IMR-90 (cell line): ENCODE measurements around the gene SNX5. TPM values are rescaled to one million over a fixed set of nuclear protein-coding genes. Genes with fewer than 3 reads are reported as not detected.
A peak's percentile ranks its signal among the peaks of the same experiment; 100 is the strongest.

ENCODE experiments used
- ATAC-seq: fragments of 200-7000 bp; cut with Tn5 transposase; 2 replicates; pipeline ENCODE4 v1.9.1; 2020; ENCODE audit warnings: low read depth, mild to moderate bottlenecking, moderate library complexity
- BruUV-seq: library from RNA; stranded (reverse); fragments of 400-500 nt; replicated peaks from 2 replicates; lab custom pipeline; 2021; lab: Mats Ljungman, UMichigan
- CTCF ChIA-PET: fragments of 300-600 bp; formaldehyde crosslinking; extraction: SDS; loops from one replicate; lab custom pipeline; 2021; ENCODE audit warnings: antibody characterized with exemption; lab: Yijun Ruan, JAX
- POLR2A ChIA-PET: fragments of 300-600 bp; sonication (Branson Sonifier 250); formaldehyde crosslinking; loops from one replicate; lab custom pipeline; 2022; ENCODE audit warnings: antibody characterized with exemption; ENCODE audit not compliant: unreplicated experiment; lab: Charles Lee
- DNase-seq: peaks from one replicate; pipeline ENCODE4 v3.0.0; 2013
- H2AFZ ChIP-seq: replicated peaks from 2 replicates; pipeline ENCODE3; 2013; ENCODE audit warnings: low read length, mild to moderate bottlenecking; ENCODE audit not compliant: poor library complexity
- H2AK5ac ChIP-seq: 2 replicates; pipeline ENCODE4 v1.6.1; 2013; ENCODE audit warnings: low read depth, low read length, inconsistent platforms
- H2AK9ac ChIP-seq: replicated peaks from 2 replicates; pipeline ENCODE3; 2013; ENCODE audit warnings: mild to moderate bottlenecking, low read depth, low read length, moderate library complexity; ENCODE audit not compliant: poor library complexity
- H2BK120ac ChIP-seq: 2 replicates; pipeline ENCODE4 v1.6.1; 2013; ENCODE audit warnings: low read depth, low read length, inconsistent platforms
- H2BK15ac ChIP-seq: 3 replicates; pipeline ENCODE4 v1.6.1; 2013; ENCODE audit warnings: low read depth, low read length, inconsistent platforms
- H2BK20ac ChIP-seq: 2 replicates; pipeline ENCODE4 v1.6.1; 2013; ENCODE audit warnings: low read depth, mild to moderate bottlenecking, inconsistent platforms, low read length, moderate library complexity
- H2BK5ac ChIP-seq: 2 replicates; pipeline ENCODE4 v1.6.1; 2013; ENCODE audit warnings: mild to moderate bottlenecking, low read depth, low read length, inconsistent platforms; ENCODE audit not compliant: poor library complexity, severe bottlenecking
- H3K14ac ChIP-seq: replicated peaks from 2 replicates; pipeline ENCODE4 v1.6.1; 2013; ENCODE audit warnings: low read depth, low read length, inconsistent platforms
- H3K18ac ChIP-seq: 2 replicates; pipeline ENCODE4 v1.6.1; 2013; ENCODE audit warnings: low read depth, low read length, control low read depth
- H3K23ac ChIP-seq: 2 replicates; pipeline ENCODE4 v1.6.1; 2013; ENCODE audit warnings: low read depth, low read length, inconsistent platforms
- H3K27ac ChIP-seq: 2 replicates; pipeline ENCODE4 v1.5.1; 2013; ENCODE audit warnings: mild to moderate bottlenecking, control low read depth, low read length; ENCODE audit not compliant: insufficient read depth
- H3K27me3 ChIP-seq: 2 replicates; pipeline ENCODE4 v1.6.1; 2013; ENCODE audit warnings: low read length; ENCODE audit not compliant: control insufficient read depth, insufficient read depth
- H3K36me3 ChIP-seq: 2 replicates; pipeline ENCODE4 v1.6.1; 2013; ENCODE audit warnings: low read length, mixed read lengths; ENCODE audit not compliant: control insufficient read depth, insufficient read depth
- H3K4ac ChIP-seq: 2 replicates; pipeline ENCODE4 v1.6.1; 2013; ENCODE audit warnings: low read depth, low read length, inconsistent platforms
- H3K4me1 ChIP-seq: 2 replicates; pipeline ENCODE4 v1.6.1; 2013; ENCODE audit warnings: low read length, mixed read lengths; ENCODE audit not compliant: control insufficient read depth, insufficient read depth
- H3K4me2 ChIP-seq: 2 replicates; pipeline ENCODE4 v1.6.1; 2013; ENCODE audit warnings: low read depth, mild to moderate bottlenecking, control low read depth, low read length, moderate library complexity
- H3K4me3 ChIP-seq: 2 replicates; pipeline ENCODE4 v1.5.1; 2013; ENCODE audit warnings: low read depth, mild to moderate bottlenecking, control low read depth, low read length, moderate library complexity; ENCODE audit not compliant: insufficient read depth
- H3K56ac ChIP-seq: 2 replicates; pipeline ENCODE4 v1.6.1; 2013; ENCODE audit warnings: low read length, inconsistent platforms; ENCODE audit not compliant: insufficient read depth; ENCODE audit errors: extremely low read depth
- H3K79me1 ChIP-seq, 2 experiments: 2 replicates each; pipeline ENCODE4 v1.6.1; 2013; ENCODE audit warnings: low read length in 2 of 2, inconsistent platforms in 1 of 2, low read depth in 1 of 2
- H3K9ac ChIP-seq: 2 replicates; pipeline ENCODE4 v1.6.1; 2013; ENCODE audit warnings: low read depth, low read length, control low read depth
- H3K9me1 ChIP-seq: 2 replicates; pipeline ENCODE4 v1.6.1; 2013; ENCODE audit warnings: low read length, inconsistent platforms; ENCODE audit not compliant: insufficient read depth
- H3K9me3 ChIP-seq: 2 replicates; pipeline ENCODE4 v1.6.1; 2013; ENCODE audit warnings: low read length; ENCODE audit not compliant: control insufficient read depth, insufficient read depth
- H4K20me1 ChIP-seq: 2 replicates; pipeline ENCODE4 v1.6.1; 2013; ENCODE audit warnings: low read length, inconsistent platforms; ENCODE audit not compliant: insufficient read depth
- H4K5ac ChIP-seq: 2 replicates; pipeline ENCODE4 v1.6.1; 2013; ENCODE audit warnings: mild to moderate bottlenecking, low read depth, low read length, control low read depth
- H4K8ac ChIP-seq, 2 experiments: 2 replicates each; pipeline ENCODE4 v1.6.1; 2013; ENCODE audit warnings: low read depth in 2 of 2, low read length in 2 of 2, control low read depth in 1 of 2, inconsistent platforms in 1 of 2
- H4K91ac ChIP-seq: 2 replicates; pipeline ENCODE4 v1.6.1; 2013; ENCODE audit warnings: low read depth, low read length, inconsistent platforms; ENCODE audit not compliant: insufficient read depth
- BHLHE40 ChIP-seq: fragments of 150-350 bp; IDR thresholded peaks from 2 replicates; pipeline ENCODE4 v1.6.1; 2016; ENCODE audit warnings: mild to moderate bottlenecking, low read depth, low read length
- CEBPB ChIP-seq: IDR thresholded peaks from 2 replicates; pipeline ENCODE4 v1.6.1; 2012; ENCODE audit warnings: low read depth, low read length, improper control_type of control experiment
- CHD1 ChIP-seq: IDR thresholded peaks from 2 replicates; pipeline ENCODE4 v1.6.1; 2012; ENCODE audit warnings: low read depth, low read length, improper control_type of control experiment
- ELK1 ChIP-seq: fragments of 150-350 bp; IDR thresholded peaks from 2 replicates; pipeline ENCODE4 v1.6.1; 2016; ENCODE audit warnings: low read depth, mild to moderate bottlenecking, low read length, moderate library complexity, borderline replicate concordance
- MAFK ChIP-seq: IDR thresholded peaks from 2 replicates; pipeline ENCODE4 v1.6.1; 2012; ENCODE audit warnings: low read depth, low read length, improper control_type of control experiment
- MXI1 ChIP-seq: IDR thresholded peaks from 2 replicates; pipeline ENCODE4 v1.6.1; 2012; ENCODE audit warnings: low read depth, mild to moderate bottlenecking, low read length, moderate library complexity, borderline replicate concordance
- NFE2L2 ChIP-seq: fragments of 150-350 bp; IDR thresholded peaks from 2 replicates; pipeline ENCODE4 v1.6.1; 2016; ENCODE audit warnings: low read depth, mild to moderate bottlenecking, low read length
- RCOR1 ChIP-seq: IDR thresholded peaks from 2 replicates; pipeline ENCODE4 v1.6.1; 2012; ENCODE audit warnings: mild to moderate bottlenecking, low read length, improper control_type of control experiment; ENCODE audit not compliant: insufficient replicate concordance
- RFX5 ChIP-seq: IDR thresholded peaks from 2 replicates; pipeline ENCODE4 v1.8.0; 2012; ENCODE audit warnings: low read depth, mild to moderate bottlenecking, low read length, moderate library complexity
- USF2 ChIP-seq: fragments of 150-350 bp; IDR thresholded peaks from 2 replicates; pipeline ENCODE4 v1.6.1; 2017; ENCODE audit warnings: mild to moderate bottlenecking, antibody characterized with exemption, low read length, low read depth
- WGBS, 2 experiments: methylation state at CpG; one replicate each; pipeline versions ENCODE4 v1.1.5 to v1.1.7; 2013; ENCODE audit warnings: missing lambda C conversion rate in 2 of 2; ENCODE audit not compliant: insufficient read length in 1 of 2; ENCODE audit errors: extremely low coverage in 2 of 2; 5-methylcytosine and 5-hydroxymethylcytosine counted together
- dilution Hi-C: fragments of 300-500 bp; cut with HindIII; formaldehyde crosslinking; loops from one replicate; pipeline ENCODE4 v1.14.3; 2018; ENCODE audit warnings: low sequenced_read_pairs; ENCODE audit not compliant: unreplicated experiment
- in situ Hi-C: fragments of 300-500 bp; cut with MboI; formaldehyde crosslinking; loops from 3 replicates; pipeline ENCODE4 v1.14.3; 2019; ENCODE audit warnings: low sequenced_read_pairs, inconsistent platforms, mixed read lengths
- intact Hi-C: fragments of 100-400 bp; cut with micrococcal nuclease; formaldehyde crosslinking; loops from 2 replicates; pipeline ENCODE4 v1.10.0; 2022
- polyA plus RNA-seq, 3 experiments: library from polyadenylated mRNA; depleted of rRNA; stranded (reverse); fragments of >200 nt; gene quantifications; 2 replicates each; pipeline ENCODE4 v1.2.3, GENCODE V29; 2012; ENCODE audit warnings: low replicate concordance in 1 of 3
- total RNA-seq: library from RNA; depleted of rRNA; stranded (reverse); fragments of >200 nt; gene quantifications from 2 replicates; pipeline ENCODE4 v1.2.3, GENCODE V29; 2012

SNX5 gene
- total and polyA plus RNA-seq, 2 of the 4 experiments (the other 2 are of a cell fraction): 65.4 to 92.8 TPM

GRCh38 chr20:17925141-17925939, 43.3 kb downstream of the SNX5 start:
- Histone ChIP-seq H3K79me1 (no peaks in the 10 kb centered on the region), H3K4me3 (no peak overlapping the region), H2BK20ac (no peak overlapping the region; the same call in 1 of the 2 replicates), H4K20me1 (no peaks in the 10 kb centered on the region), H2BK5ac (no peak overlapping the region), H3K4me2 (no peak overlapping the region; the same call in 1 of the 2 replicates), H3K4me1 (peaks cover 4% of the 10 kb centered on the region; the same call in 1 of the 2 replicates), H3K27ac (no peak overlapping the region), H2BK15ac (no peak overlapping the region), H3K18ac (no peak overlapping the region), H3K14ac (no peak overlapping the region), H2AFZ (no peak overlapping the region), H2AK9ac (no peak overlapping the region), H3K9me3 (no peaks in the 10 kb centered on the region), H3K27me3 (peaks cover 11% of the 10 kb centered on the region), H2AK5ac (no peak overlapping the region; the same call in 1 of the 2 replicates), H3K9me1 (no peaks in the 10 kb centered on the region), H3K56ac (no peak overlapping the region), H3K9ac (no peak overlapping the region), H2BK120ac (no peak overlapping the region), H3K23ac (no peak overlapping the region), H4K5ac (no peak overlapping the region), H4K91ac (no peak overlapping the region), H4K8ac (peak overlapping the region in 1 of 2 experiments; percentile 9; a peak in 1 of 4 replicates), H3K4ac (no peak overlapping the region), H3K36me3 (no peaks in the 10 kb centered on the region)
- dilution Hi-C loops: no loop called here
- CTCF ChIA-PET: interaction anchor here (0.5 kb wide), 1 partner anchor 32 kb away, joined by 3 read pairs; no protein-coding TSS in a partner anchor
- intact Hi-C loops: no loop called here
- TF ChIP-seq USF2 (no peak), CEBPB (no peak), NFE2L2 (no peak), RFX5 (no peak), RCOR1 (no peak), ELK1 (no peak), BHLHE40 (no peak), MXI1 (no peak), CHD1 (no peak), MAFK (no peak)
- in situ Hi-C loops: loop anchor here (10.0 kb wide), 1 partner anchor 411 kb away; no protein-coding TSS in a partner anchor
- BruUV-seq: no TSS peak
- WGBS, 2 experiments: 21% methylated on average over 2 of the region's 11 CpGs; no CpG with 5 or more reads in 1 of the 2 experiments
- ATAC-seq: no peak; the same call in 1 of the 2 replicates
- POLR2A ChIA-PET: no interaction called here
- peak; percentile 28 for DNase-seq
